ENCODE results near the gene MYADM.
"Not testable (repeated sequence)": the region's sequence is repeated elsewhere in the genome, so short reads cannot be mapped to it uniquely, and the experiment has no call there.

The MYADM gene

DNA sequence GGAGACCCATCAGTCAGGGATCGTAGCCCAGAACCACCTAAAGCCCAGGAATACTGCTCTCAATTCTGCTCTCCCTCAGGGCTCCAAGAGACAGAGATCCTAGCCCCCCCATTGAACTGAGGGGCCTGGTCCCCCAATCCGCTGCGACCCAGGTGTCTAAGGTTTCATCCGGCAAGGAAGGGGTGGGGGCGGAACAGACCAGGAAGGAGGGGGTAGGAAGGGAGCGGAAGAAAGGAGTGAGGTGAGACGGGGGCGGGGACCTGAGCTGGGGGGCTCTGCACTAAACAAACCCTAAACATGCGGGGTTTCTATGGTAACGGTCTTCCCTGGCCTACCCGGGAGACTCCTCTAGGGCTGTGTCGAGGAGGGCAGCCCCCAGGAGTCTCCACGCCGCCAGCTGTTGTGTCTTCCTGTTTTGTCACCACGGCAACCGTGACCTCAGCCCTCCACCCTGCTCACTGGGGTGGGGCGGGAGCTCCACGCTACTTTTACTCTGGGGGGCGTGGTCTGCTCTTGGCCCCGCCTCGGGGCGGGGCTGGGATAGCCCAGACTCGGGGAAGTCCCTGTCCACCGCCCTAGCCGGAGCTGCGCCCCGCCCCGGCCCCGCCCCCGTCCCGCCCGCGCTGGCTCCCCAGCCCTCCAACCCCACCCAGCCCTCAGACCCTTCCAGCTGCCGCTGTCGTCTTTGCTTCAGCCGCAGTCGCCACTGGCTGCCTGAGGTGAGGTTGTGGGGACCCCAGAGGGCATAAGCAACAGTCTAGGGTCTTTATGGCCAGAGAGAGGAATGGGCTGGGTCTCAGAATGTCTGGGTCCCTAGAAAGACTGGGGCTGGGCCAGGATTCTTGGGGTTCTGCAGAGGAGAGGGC is at the start of gene MYADM:
Gene MYADM, plus strand, starts transcription at position 659 of the 866 bp plus-strand sequence. CDS start 5,647 bp downstream, outside the sequence.
- in situ Hi-C loops (cut with HindIII; ENCODE audit: low sequenced_read_pairs): no loop called here

DNA sequence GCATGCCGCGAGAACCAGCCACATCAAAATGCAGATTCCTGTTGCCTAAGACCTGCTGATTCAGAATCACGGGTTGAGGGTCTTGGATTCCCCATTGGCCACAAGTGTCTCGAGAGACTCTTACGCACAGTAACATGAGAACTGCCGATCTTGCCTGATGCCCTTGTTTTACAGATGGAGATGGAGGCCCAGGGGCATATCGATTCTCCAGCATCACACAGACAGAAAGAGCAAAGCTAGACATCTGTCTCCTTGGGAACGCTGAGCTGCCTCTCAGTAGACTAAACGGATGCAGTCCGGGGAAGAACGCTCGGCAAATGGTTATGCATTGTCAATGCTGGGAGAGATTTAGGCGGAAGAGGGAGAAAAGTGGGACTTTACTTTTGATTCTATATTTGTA is 48.9 kb upstream of the MYADM start:
- in situ Hi-C loops (cut with HindIII; ENCODE audit: low sequenced_read_pairs): loop anchor here (10.0 kb wide), 1 partner anchor 136 kb away; no protein-coding TSS in a partner anchor

- in situ Hi-C loops (cut with HindIII; ENCODE audit: low sequenced_read_pairs): loop anchor here (10.0 kb wide), 1 partner anchor 135 kb away; no protein-coding TSS in a partner anchor
Observed at GRCh38 chr19:53819861-53820260, 47.8 kb upstream of the MYADM start.

GRCh38 chr19:53823380-53824120 is 44.1 kb upstream of the MYADM start:
- in situ Hi-C loops (cut with HindIII; ENCODE audit: low sequenced_read_pairs): no loop called here

- in situ Hi-C loops (cut with HindIII; ENCODE audit: low sequenced_read_pairs): no loop called here
Observed at GRCh38 chr19:53824134-53824611, 43.5 kb upstream of the MYADM start, which contains the start of gene NLRP12. Gene NLRP12, minus strand, starts transcription at chr19:53824314. Its CDS starts 140 bp downstream, at chr19:53824174.

- in situ Hi-C loops (cut with HindIII; ENCODE audit: low sequenced_read_pairs): no loop called here
Observed at GRCh38 chr19:53826876-53827275, 40.8 kb upstream of the MYADM start.

- in situ Hi-C loops (cut with HindIII; ENCODE audit: low sequenced_read_pairs): no loop called here
Observed at GRCh38 chr19:53828531-53828930, 39.2 kb upstream of the MYADM start.

- in situ Hi-C loops (cut with HindIII; ENCODE audit: low sequenced_read_pairs): not testable (repeated sequence)
Observed at GRCh38 chr19:53832861-53833260, 34.8 kb upstream of the MYADM start.

GRCh38 chr19:53838446-53838845 is 29.2 kb upstream of the MYADM start:
- in situ Hi-C loops (cut with HindIII; ENCODE audit: low sequenced_read_pairs): not testable (repeated sequence)

DNA sequence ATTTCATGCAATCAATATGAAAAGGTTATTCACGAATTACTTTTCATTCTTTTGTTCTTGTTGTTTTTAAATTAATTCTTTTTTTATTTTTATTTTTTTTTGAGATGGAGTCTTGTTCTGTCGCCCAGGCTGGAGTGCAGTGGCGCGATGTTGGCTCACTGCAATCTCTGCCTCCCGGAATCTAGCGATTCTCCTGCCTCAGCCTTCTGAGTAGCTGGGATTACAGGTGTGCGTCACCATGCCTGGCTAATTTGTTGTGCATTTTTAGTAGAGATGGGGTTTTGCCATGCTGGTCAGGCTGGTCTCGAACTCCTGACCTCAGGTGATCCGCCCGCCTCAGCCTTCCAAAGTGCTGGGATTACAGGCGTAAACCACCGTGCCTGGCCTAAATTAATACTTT is 27.4 kb upstream of the MYADM start:
- in situ Hi-C loops (cut with HindIII; ENCODE audit: low sequenced_read_pairs): not testable (repeated sequence)

DNA sequence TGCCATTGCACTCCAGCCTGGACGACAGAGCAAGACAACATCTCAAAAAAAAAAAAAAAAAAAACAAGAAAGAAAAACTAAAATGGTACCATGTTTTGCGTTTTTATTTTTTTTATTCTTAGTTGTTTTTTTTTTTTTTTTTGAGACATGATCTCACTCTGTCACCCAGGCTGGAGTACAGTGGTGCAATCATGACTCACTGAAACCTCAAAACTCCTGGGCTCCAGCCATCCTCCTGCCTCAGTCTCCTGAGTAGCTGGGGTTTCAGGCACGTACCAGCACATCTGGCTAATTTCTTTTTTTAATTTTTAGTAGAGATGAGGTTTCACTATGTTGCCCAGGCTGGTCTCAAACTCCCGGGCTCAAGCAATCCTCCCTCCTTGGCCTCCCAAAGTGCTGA is 26.8 kb upstream of the MYADM start:
- in situ Hi-C loops (cut with HindIII; ENCODE audit: low sequenced_read_pairs): not testable (repeated sequence)

DNA sequence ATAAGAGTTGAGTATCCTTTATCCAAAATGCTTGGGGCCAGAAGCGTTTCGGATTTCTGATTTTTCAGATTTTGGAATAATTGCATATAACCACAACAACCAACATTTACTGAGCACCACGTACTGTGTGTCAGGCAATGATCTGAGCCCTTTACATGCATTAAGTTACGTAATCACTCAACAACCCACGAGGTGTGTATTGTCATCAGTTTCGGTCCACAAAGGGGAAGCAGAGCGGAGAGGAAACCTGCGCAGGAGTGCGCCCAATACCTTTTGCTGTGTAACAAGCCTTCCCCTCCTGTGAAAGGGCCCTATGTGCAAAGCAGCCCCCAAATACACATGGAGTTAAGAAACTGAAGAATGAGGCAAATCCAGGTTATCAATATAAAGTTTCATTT is 22.8 kb upstream of the MYADM start:
- in situ Hi-C loops (cut with HindIII; ENCODE audit: low sequenced_read_pairs): no loop called here

- in situ Hi-C loops (cut with HindIII; ENCODE audit: low sequenced_read_pairs): no loop called here
Observed at GRCh38 chr19:53847555-53847954, 20.1 kb upstream of the MYADM start.

DNA sequence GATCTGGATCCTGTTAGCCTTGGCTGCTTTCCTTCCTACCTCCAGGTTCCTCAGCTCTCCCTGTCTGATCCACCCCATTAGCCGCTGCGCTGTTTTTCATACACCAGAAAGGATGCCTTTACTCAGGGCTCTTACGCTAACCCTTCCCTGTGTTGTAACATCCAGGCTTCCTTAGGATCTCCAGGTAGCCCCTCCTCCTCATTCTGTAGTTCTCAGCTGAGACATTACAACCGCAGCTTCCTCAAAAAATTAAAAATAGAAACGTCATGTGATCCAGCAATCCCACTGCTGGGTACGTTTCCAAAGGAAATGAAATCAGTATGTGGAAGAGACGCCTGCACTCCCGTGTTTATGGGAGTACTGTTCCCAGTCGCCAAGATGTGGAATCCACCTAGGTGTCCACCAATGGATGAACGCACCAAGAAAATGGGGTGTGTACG is 18.4 kb upstream of the MYADM start:
- in situ Hi-C loops (cut with HindIII; ENCODE audit: low sequenced_read_pairs): no loop called here

DNA sequence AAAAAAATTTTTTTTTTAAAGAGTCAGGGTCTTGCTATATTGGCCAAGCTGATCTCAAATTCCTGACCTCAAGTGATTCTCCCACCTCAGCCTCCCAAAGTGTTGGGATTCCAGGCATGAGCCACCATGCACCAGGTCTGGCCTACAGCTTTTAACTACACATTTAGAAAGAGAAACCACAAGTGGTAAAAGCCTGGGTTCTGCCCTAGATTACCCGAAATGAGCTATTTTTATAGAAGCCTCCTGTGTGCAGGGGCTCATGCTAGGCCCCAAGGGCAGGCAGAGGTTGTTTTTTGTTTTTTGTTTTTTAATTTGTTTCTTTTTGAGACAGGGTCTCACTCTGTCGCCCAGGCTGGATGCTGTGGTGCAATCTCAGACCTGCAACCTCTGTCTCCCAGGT is 14.0 kb upstream of the MYADM start:
- in situ Hi-C loops (cut with HindIII; ENCODE audit: low sequenced_read_pairs): no loop called here

DNA sequence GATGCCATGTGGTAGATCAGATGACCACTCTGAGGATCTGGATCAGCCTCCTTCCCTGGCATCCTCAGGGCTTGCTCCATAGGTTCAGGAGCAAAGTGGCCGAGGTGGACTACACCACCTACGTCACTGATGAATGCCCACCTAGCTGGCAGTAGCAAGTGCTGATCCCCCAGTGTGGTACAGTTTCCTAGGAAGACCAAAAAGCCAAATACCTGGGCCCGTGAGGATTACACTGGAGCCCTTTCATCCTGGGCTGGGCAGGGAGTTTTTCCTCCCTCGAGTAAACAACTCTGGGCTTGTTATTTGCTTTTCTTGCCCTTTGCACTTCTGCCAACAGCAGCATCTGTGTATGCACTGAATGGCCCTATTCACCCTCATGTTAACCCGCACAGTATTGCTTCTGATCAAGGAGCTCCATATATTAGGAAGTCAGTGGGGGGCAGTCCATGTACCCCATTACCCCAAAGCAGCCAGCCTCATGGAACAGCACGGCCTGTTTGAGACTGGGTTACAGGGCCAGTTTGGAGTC is 3.3 kb upstream of the MYADM start:
- in situ Hi-C loops (cut with HindIII; ENCODE audit: low sequenced_read_pairs): no loop called here

DNA sequence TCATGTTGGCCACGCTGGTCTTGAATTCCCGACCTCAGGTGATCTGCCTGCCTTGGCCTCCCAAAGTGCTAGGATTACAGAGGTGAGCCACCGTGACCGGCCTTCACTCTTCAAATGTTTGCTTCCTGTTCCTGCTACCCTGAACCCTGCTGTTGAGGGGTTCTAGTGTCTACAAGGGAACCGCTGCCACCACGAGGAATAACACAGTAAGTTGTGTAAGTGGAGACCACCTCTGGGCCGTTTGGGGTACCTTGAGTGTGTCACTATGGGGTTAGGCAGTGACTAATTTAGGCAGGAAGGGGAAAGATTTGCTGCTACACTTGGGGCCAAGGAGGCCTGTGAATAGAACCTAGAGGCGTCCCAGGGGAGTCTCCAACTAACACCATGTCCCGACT is 2.2 kb upstream of the MYADM start:
- in situ Hi-C loops (cut with HindIII; ENCODE audit: low sequenced_read_pairs): no loop called here

DNA sequence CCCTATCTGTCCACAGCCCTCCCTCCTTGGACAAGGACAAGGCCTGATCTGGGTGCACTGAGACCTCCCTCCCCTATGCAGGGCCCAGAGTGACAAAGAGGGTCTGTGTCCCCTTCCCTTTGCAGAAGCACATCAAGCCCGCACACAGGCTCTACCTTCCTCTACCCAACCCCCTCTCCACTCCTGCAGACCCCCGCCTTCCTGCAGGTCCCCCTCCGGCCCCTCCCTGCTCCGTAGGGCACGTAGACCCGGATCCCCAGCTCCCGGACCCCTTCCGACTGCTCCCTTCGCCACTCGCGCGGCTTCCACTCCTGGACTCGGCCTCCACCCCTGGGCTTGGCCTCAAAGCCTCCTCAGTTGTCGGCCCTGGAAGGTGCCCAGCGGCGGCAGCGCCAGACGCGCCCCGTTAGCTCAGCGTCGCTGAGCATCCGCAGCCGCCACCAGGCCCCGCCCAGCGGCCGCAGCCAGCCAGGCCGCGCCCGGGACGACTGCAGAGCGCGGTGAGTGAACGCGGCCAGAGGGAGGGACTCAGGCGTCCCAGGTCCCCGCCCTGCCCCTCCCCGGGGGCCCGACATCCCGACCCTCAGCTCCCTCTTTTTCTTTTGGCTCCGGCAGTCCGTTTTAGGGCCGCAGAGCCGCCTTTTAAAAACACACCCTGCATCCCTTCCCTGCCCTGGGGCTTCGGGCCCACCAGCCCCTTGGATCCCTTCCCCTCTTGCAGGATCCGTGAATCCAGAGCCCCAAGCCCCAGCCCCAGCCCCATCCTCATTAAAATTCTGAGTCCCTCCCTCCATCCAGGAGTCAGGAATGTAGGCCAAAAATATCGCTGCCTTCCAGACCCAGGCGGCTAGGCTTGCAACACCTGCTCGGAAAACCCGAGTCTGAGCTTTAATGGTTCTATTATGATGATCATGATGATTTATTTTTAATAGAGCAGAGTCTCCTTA is 1.5 kb upstream of the MYADM start:
- in situ Hi-C loops (cut with HindIII; ENCODE audit: low sequenced_read_pairs): no loop called here

GRCh38 chr19:53866865-53867224 is 838 bp upstream of the MYADM start:
- in situ Hi-C loops (cut with HindIII; ENCODE audit: low sequenced_read_pairs): no loop called here

Measured in endothelial cell of hepatic sinusoid (primary cell).